ENCODE measurements around the gene VAV3. TPM values are rescaled to one million over a fixed set of nuclear protein-coding genes. Genes with fewer than 3 reads are reported as not detected.
A peak's percentile ranks its signal among the peaks of the same experiment; 100 is the strongest.

Gene VAV3
- total RNA-seq, 2 experiments from 2014 or later, result 1.3 to 1.9 TPM

DNA sequence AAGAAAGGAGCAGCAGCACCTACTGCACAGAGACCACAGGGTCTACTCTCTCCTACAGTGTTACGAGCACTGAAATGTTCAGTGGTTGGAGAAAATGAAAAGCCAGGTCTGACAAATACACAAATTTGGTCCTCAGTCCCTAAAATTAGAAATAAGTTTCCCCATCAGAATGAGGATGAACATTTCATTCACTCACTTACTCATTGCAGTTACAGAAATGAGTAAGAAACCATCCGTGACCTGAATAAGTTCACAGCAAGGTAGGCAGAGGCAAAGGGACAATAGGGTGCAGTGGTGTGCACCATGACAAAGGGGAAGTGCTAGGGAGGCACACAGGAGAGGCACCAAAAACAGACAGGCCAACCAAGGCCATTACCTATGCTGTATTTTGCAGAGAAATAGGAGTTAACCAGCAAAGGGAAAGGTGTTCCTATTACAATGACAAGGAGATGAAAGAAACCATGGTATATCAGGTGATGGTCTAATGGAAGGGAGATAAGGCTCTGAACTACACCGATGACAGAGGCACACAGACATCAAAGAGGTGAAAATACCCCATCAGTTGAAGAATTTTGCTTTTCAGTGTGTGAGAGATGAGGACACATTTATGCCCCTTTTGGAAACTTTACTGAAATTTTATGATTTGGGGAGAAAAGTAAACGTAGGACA is 29.4 kb downstream of the VAV3 start:
- Mint-ChIP-seq H3K4me3 (peak overlapping the region; percentile 53), H3K36me3 (ENCODE audit: low read depth) (no peaks in the 10 kb centered on the region)
- intact Hi-C loops (cut with DNase I, micrococcal nuclease), result loop anchor here (1.0 to 10.0 kb wide), 7 partner anchors 28 to 709 kb away; no protein-coding TSS in a partner anchor

GRCh38 chr1:107934578-107934977 is 30.4 kb downstream of the VAV3 start:
- ATAC-seq, result peak; percentile 7
- Mint-ChIP-seq H3K27ac (peak overlapping the region; percentile 83), H3K4me1 (peaks cover 60% of the 10 kb centered on the region), H3K4me3 (peak overlapping the region; percentile 53), H3K36me3 (ENCODE audit: low read depth) (no peaks in the 10 kb centered on the region), H3K27me3 (no peaks in the 10 kb centered on the region), H3K9me3 (ENCODE audit: low read depth) (no peaks in the 10 kb centered on the region)
- CTCF ChIA-PET, result interaction anchor here (1.2 to 2.5 kb wide), 5 partner anchors 10 to 190 kb away, joined by 3 to 13 read pairs (median 5); no protein-coding TSS in a partner anchor
- POLR2A ChIA-PET, result interaction anchor here (1.0 kb wide), 1 partner anchor 117 kb away, joined by 3 read pairs; no protein-coding TSS in a partner anchor
- intact Hi-C loops (cut with DNase I, micrococcal nuclease), result loop anchor here (2.0 to 10.0 kb wide), 2 partner anchors 64 to 710 kb away; no protein-coding TSS in a partner anchor
- no peak for DNase-seq

More for the DNA sequence above, 29.4 kb downstream of the VAV3 start:
- Mint-ChIP-seq H3K4me1 (peaks cover 58% of the 10 kb centered on the region), H3K27me3 (no peaks in the 10 kb centered on the region), H3K9me3 (ENCODE audit: low read depth) (no peaks in the 10 kb centered on the region), H3K27ac (peak overlapping the region; percentile 83)
- POLR2A ChIA-PET, result interaction anchor here (1.0 kb wide), 1 partner anchor 116 kb away, joined by 3 read pairs; no protein-coding TSS in a partner anchor
- ATAC-seq (peak; percentile 86), DNase-seq (peak; percentile 72)
- CTCF ChIA-PET, result no interaction called here

GRCh38 chr1:107933736-107934135 is 31.2 kb downstream of the VAV3 start:
- intact Hi-C loops (cut with DNase I, micrococcal nuclease), result loop anchor here (2.0 to 10.0 kb wide), 2 partner anchors 63 to 711 kb away; no protein-coding TSS in a partner anchor
- Mint-ChIP-seq H3K36me3 (ENCODE audit: low read depth) (no peaks in the 10 kb centered on the region), H3K4me3 (no peak overlapping the region), H3K27ac (no peak overlapping the region), H3K27me3 (no peaks in the 10 kb centered on the region), H3K4me1 (peaks cover 64% of the 10 kb centered on the region), H3K9me3 (ENCODE audit: low read depth) (no peaks in the 10 kb centered on the region)
- POLR2A ChIA-PET, result no interaction called here
- DNase-seq (no peak), ATAC-seq (no peak)
- CTCF ChIA-PET, result interaction anchor here (1.0 to 2.5 kb wide), 6 partner anchors 9 to 191 kb away, joined by 3 to 13 read pairs (median 5); no protein-coding TSS in a partner anchor

GRCh38 chr1:107930292-107930691 is 34.7 kb downstream of the VAV3 start:
- ATAC-seq (no peak), DNase-seq (no peak)
- no peak overlapping the region for H3K27ac Mint-ChIP-seq
- peaks cover 42% of the 10 kb centered on the region for H3K4me1 Mint-ChIP-seq
- ChIA-PET CTCF (interaction anchor here (0.6 kb wide), 1 partner anchor 20 kb away, joined by 3 read pairs; no protein-coding TSS in a partner anchor), POLR2A (no interaction called here)
- H3K9me3 Mint-ChIP-seq (ENCODE audit: low read depth), result no peaks in the 10 kb centered on the region
- H3K27me3 Mint-ChIP-seq, result no peaks in the 10 kb centered on the region
- H3K36me3 Mint-ChIP-seq (ENCODE audit: low read depth), result no peaks in the 10 kb centered on the region
- no peak overlapping the region for H3K4me3 Mint-ChIP-seq
- intact Hi-C loops (cut with DNase I, micrococcal nuclease), result loop anchor here in 1 of 2 experiments (10.0 kb wide), 1 partner anchor 715 kb away; no protein-coding TSS in a partner anchor

GRCh38 chr1:107927820-107928219 is 37.2 kb downstream of the VAV3 start:
- CTCF ChIA-PET, result no interaction called here

GRCh38 chr1:107926436-107927080 is 38.4 kb downstream of the VAV3 start:
- no peaks in the 10 kb centered on the region for H3K27me3 Mint-ChIP-seq
- no peak overlapping the region for H3K27ac Mint-ChIP-seq
- DNase-seq, result peak; percentile 27
- no peak for ATAC-seq
- H3K4me1 Mint-ChIP-seq, result peaks cover 22% of the 10 kb centered on the region
- H3K9me3 Mint-ChIP-seq (ENCODE audit: low read depth), result no peaks in the 10 kb centered on the region
- intact Hi-C loops (cut with DNase I, micrococcal nuclease), result no loop called here
- ChIA-PET CTCF (no interaction called here), POLR2A (no interaction called here)
- H3K4me3 Mint-ChIP-seq, result no peak overlapping the region
- no peaks in the 10 kb centered on the region for H3K36me3 Mint-ChIP-seq (ENCODE audit: low read depth)

More at GRCh38 chr1:107927820-107928219, 37.2 kb downstream of the VAV3 start:
- no peak for DNase-seq
- H3K27me3 Mint-ChIP-seq, result no peaks in the 10 kb centered on the region
- peaks cover 27% of the 10 kb centered on the region for H3K4me1 Mint-ChIP-seq
- H3K36me3 Mint-ChIP-seq (ENCODE audit: low read depth), result no peaks in the 10 kb centered on the region
- intact Hi-C loops (cut with DNase I, micrococcal nuclease), result no loop called here
- ATAC-seq, result no peak
- H3K27ac Mint-ChIP-seq, result no peak overlapping the region
- H3K4me3 Mint-ChIP-seq, result no peak overlapping the region
- no peaks in the 10 kb centered on the region for H3K9me3 Mint-ChIP-seq (ENCODE audit: low read depth)
- POLR2A ChIA-PET, result no interaction called here

- intact Hi-C loops (cut with DNase I, micrococcal nuclease), result no loop called here
- Mint-ChIP-seq H3K4me1 (peaks cover 24% of the 10 kb centered on the region), H3K27me3 (peaks cover 2% of the 10 kb centered on the region), H3K27ac (no peak overlapping the region), H3K4me3 (no peak overlapping the region), H3K9me3 (ENCODE audit: low read depth) (no peaks in the 10 kb centered on the region), H3K36me3 (ENCODE audit: low read depth) (no peaks in the 10 kb centered on the region)
- no peak for ATAC-seq
- POLR2A ChIA-PET, result no interaction called here
- CTCF ChIA-PET, result no interaction called here
- DNase-seq, result no peak
Observed at GRCh38 chr1:107925565-107925964, 39.4 kb downstream of the VAV3 start.

GRCh38 chr1:107920999-107921398 is 44.0 kb downstream of the VAV3 start:
- Mint-ChIP-seq H3K9me3 (ENCODE audit: low read depth) (peaks cover 4% of the 10 kb centered on the region), H3K4me3 (no peak overlapping the region), H3K27ac (no peak overlapping the region), H3K36me3 (ENCODE audit: low read depth) (peaks cover 2% of the 10 kb centered on the region), H3K4me1 (peaks cover 22% of the 10 kb centered on the region), H3K27me3 (peaks cover 2% of the 10 kb centered on the region)
- CTCF ChIA-PET, result interaction anchor here (0.7 to 0.9 kb wide), 2 partner anchors 13 to 147 kb away, joined by 3 read pairs; no protein-coding TSS in a partner anchor
- POLR2A ChIA-PET, result no interaction called here
- DNase-seq (no peak), ATAC-seq (no peak)
- intact Hi-C loops (cut with DNase I, micrococcal nuclease), result no loop called here

DNA sequence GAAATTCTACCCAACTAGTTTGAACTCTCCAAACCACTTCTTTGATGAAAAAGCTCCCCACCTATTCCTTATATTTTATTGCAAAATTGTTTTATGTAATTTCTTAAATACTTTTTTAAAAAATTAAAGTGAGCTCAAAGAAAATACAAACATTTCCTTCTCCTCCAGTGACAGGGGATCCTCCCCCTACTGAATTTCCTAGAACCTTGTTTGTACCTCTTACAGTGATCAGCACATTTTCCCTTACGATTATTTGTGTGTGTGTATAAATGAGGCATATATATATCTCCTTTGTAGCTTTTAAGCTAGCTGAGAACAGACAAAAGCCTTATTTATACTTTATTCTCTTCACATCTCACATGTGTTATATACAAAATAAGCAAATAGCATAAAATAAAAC is 44.4 kb downstream of the VAV3 start:
- ChIA-PET POLR2A (no interaction called here), CTCF (interaction anchor here (0.6 to 0.9 kb wide), 3 partner anchors 13 to 205 kb away, joined by 3 read pairs; no protein-coding TSS in a partner anchor)
- Mint-ChIP-seq H3K9me3 (ENCODE audit: low read depth) (peaks cover 4% of the 10 kb centered on the region), H3K36me3 (ENCODE audit: low read depth) (peaks cover 2% of the 10 kb centered on the region), H3K4me3 (no peak overlapping the region), H3K4me1 (peaks cover 22% of the 10 kb centered on the region), H3K27me3 (peaks cover 2% of the 10 kb centered on the region), H3K27ac (no peak overlapping the region)
- DNase-seq (no peak), ATAC-seq (no peak)
- intact Hi-C loops (cut with DNase I, micrococcal nuclease), result no loop called here

DNA sequence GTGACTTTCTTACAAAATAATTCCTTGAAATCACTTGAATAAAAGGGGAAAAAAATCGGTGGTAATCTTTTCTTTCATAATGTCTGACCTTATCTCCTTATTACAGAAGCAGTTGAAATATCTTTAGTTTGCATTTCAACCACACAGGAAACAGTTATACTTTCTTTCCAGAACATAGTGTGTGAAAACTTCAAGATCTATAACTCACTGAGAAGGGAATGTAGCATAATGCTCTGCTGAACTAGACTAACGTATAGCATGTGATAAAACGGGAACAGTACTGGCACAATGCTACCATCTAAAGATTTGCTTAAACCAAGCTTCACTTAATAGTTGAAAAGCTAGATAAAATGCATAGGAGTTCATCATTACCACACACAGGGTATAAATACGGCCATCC is 45.0 kb downstream of the VAV3 start:
- Mint-ChIP-seq H3K4me1 (peaks cover 22% of the 10 kb centered on the region), H3K9me3 (ENCODE audit: low read depth) (peaks cover 4% of the 10 kb centered on the region), H3K4me3 (peak overlapping the region; percentile 34), H3K36me3 (ENCODE audit: low read depth) (peaks cover 2% of the 10 kb centered on the region), H3K27ac (no peak overlapping the region), H3K27me3 (peaks cover 2% of the 10 kb centered on the region)
- intact Hi-C loops (cut with DNase I, micrococcal nuclease), result no loop called here
- ATAC-seq, result peak; percentile 69
- ChIA-PET POLR2A (no interaction called here), CTCF (interaction anchor here (0.6 to 0.9 kb wide), 3 partner anchors 14 to 206 kb away, joined by 3 read pairs; no protein-coding TSS in a partner anchor)
- no peak for DNase-seq

DNA sequence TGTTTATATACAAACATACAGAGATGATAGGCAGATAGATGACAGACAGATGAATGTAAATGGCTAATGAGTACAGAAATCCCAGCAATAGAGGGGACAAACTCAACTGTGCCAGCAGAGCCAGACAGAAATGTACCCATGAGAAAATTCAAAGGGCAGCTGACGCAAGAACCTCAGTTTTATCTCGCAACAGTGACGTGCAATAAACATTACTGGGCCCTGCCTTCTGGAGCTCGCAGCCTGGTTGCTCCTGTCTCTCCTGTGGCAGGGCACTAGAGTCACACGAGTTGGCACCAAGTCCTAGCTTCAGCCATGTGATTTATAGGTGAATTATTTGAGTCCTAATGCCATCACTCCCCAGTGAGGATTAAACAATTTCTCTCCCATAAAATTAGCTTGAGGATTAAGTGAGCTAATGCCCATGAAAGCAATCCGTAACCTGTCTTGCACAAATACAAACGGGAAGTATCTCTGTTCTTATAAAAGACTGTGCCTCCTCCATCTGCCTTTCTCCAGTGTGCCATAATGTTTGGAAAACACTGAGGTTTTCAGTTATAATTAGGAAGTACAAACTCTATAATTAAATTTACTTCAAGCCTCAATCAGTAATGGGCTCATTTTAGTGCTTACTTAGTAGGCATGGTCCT is 50.7 kb downstream of the VAV3 start:
- intact Hi-C loops (cut with DNase I, micrococcal nuclease), result no loop called here
- POLR2A ChIA-PET, result no interaction called here
- Mint-ChIP-seq H3K4me3 (no peak overlapping the region), H3K4me1 (peaks cover 11% of the 10 kb centered on the region), H3K27me3 (no peaks in the 10 kb centered on the region), H3K36me3 (ENCODE audit: low read depth) (peaks cover 2% of the 10 kb centered on the region), H3K27ac (no peak overlapping the region), H3K9me3 (ENCODE audit: low read depth) (peaks cover 4% of the 10 kb centered on the region)
- CTCF ChIA-PET, result interaction anchor here (1.2 to 1.3 kb wide), 2 partner anchors 26 to 132 kb away, joined by 3 read pairs; no protein-coding TSS in a partner anchor
- DNase-seq, result no peak
- no peak for ATAC-seq
